Mammary epithelial cell (primary cell): ENCODE data around the gene TRMT2A.

Experiments
- CTCF ChIP-seq, 2 donors: IDR thresholded peaks in 1 of 2; conservative IDR thresholded peaks in 1 of 2; 2 replicates each; pipeline ENCODE4 v1.5.1; 2011 to 2012; ENCODE audit warnings: inconsistent platforms in 2 of 2, low read length in 2 of 2, mild to moderate bottlenecking in 2 of 2, control low read depth in 1 of 2, low read depth in 1 of 2; ENCODE audit not compliant: insufficient read depth in 1 of 2; ENCODE audit errors: extremely low read depth in 1 of 2
- EZH2 ChIP-seq: IDR thresholded peaks from 2 replicates; pipeline ENCODE4 v1.6.1; 2012; ENCODE audit warnings: low read length, inconsistent platforms, borderline replicate concordance

- no peak for TF ChIP-seq EZH2
- TF ChIP-seq CTCF (conservative IDR thresholded peaks at IDR 0.05 in 1 of 2, IDR thresholded peaks at IDR 0.05 in 1 of 2; ENCODE audit: extremely low read depth in 1 of 2, insufficient read depth in 1 of 2, low read depth in 1 of 2, low read length in 2 of 2), result peak in 1 of 2 donors; percentile 25
Observed at GRCh38 chr22:20154602-20155187, 37.7 kb upstream of the TRMT2A start.
